Psoas muscle (tissue), 8 donors: ENCODE data around the gene LPCAT3. TPM values are rescaled to one million over a fixed set of nuclear protein-coding genes. Genes with fewer than 3 reads are reported as not detected.
A peak's percentile ranks its signal among the peaks of the same experiment; 100 is the strongest.

Experiments used
- ATAC-seq, 4 donors: fragments of 200-7000 bp; cut with Tn5 transposase; one replicate each; pipeline ENCODE4 v1.9.1; 2020; ENCODE audit warnings: moderate library complexity in 3 of 4, mild to moderate bottlenecking in 2 of 4
- DNase-seq, 2 donors: peaks; one replicate each; pipeline ENCODE4 v3.0.0-alpha.2; 2020
- H3K27ac ChIP-seq: fragments of 200-600 bp; one replicate; pipeline ENCODE4 v1.8.0; 2022
- H3K27me3 ChIP-seq, 3 donors: fragments of 200-600 bp in 1 of 3; one replicate each; pipeline versions ENCODE4 v1.6.1 to v1.8.0; 2013 to 2022; ENCODE audit warnings: low read length in 2 of 3, mild to moderate bottlenecking in 2 of 3, moderate library complexity in 1 of 3; ENCODE audit not compliant: insufficient read depth in 3 of 3
- H3K36me3 ChIP-seq, 2 donors: fragments of 200-600 bp in 1 of 2; one replicate each; pipeline versions ENCODE4 v1.6.1 to v1.8.0; 2013 to 2022; ENCODE audit warnings: low read depth in 1 of 2, mild to moderate bottlenecking in 1 of 2, moderate library complexity in 1 of 2; ENCODE audit not compliant: insufficient read depth in 1 of 2
- H3K4me1 ChIP-seq: fragments of 200-600 bp; one replicate; pipeline ENCODE4 v1.8.0; 2022
- H3K4me3 ChIP-seq: fragments of 200-600 bp; one replicate; pipeline ENCODE4 v1.8.0; 2022; ENCODE audit warnings: mild to moderate bottlenecking
- H3K9me3 ChIP-seq: fragments of 200-600 bp; one replicate; pipeline ENCODE4 v1.8.0; 2022
- CTCF ChIP-seq: fragments of 200-600 bp; IDR thresholded peaks from one replicate; pipeline ENCODE4 v1.8.0; 2022; ENCODE audit warnings: antibody characterized with exemption
- WGBS, 3 donors: extraction: QIAGEN DNeasy Blood & Tissue Kit; methylation state at CpG; one replicate each; pipeline versions ENCODE4 v1.1.6 to v1.1.7; 2013; 5-methylcytosine and 5-hydroxymethylcytosine counted together
- intact Hi-C, 2 donors: fragments of 100-400 bp; cut with DNase I; formaldehyde crosslinking; loops; one replicate each; pipeline versions ENCODE4 v1.11.0 to v1.14.2; 2022
- polyA plus RNA-seq, 3 donors: library from polyadenylated mRNA; stranded (reverse); fragments of 200-250 nt; gene quantifications; one replicate each; pipeline ENCODE4 v1.2.3, GENCODE V29; 2013
- total RNA-seq, 4 donors: library from RNA; stranded (reverse); fragmentation: NEBNext Ultra II Directional in 2 of 4; extraction: Animal tissue kit (Norgen Biotek cat#: 25700) in 2 of 4; gene quantifications; one replicate each; pipeline versions ENCODE4 v1.2.1 to v1.2.4, GENCODE V29; 2021 to 2023
- donor health status: healthy with polysubstance abuse.
- donor health status: DM: no; HTN: no; CAD: no; lungs with moderate emphysema.
- donor health status: Bipolar disorder and iron deficiency.
- donor health status: healthy.
- donor health status: DM: yes; HTN: yes; CAD: no.
- donor health status: DM: no; HTN: no; CAD: no.
- donor health status: DM: no; HTN: no; CAD: no.
- donor health status: DM: yes; HTN: yes; CAD: no.

LPCAT3 gene
- total and polyA plus RNA-seq, 7 donors = 13.9 to 56.5 (median 26.2) TPM

GRCh38 chr12:6961695-6962284 lies 56.5 kb downstream of the LPCAT3 start:
- Histone ChIP-seq H3K36me3 (peaks cover 2 to 21% of the 10 kb centered on the region in 2 donors), H3K4me3 (peak overlapping the region; percentile 13), H3K27ac (peak overlapping the region; percentile 72), H3K9me3 (no peaks in the 10 kb centered on the region), H3K27me3 (no peaks in the 10 kb centered on the region), H3K4me1 (peaks cover 14% of the 10 kb centered on the region)
- 27 to 31% (median 27%) methylated on average over 16 of the region's 16 CpGs for WGBS, 3 donors
- intact Hi-C loops = loop anchor here (2.0 to 5.0 kb wide), 2 partner anchors 17 to 39 kb away; partner anchors contain the start of gene C12orf57 (in 1 of the 2)
- DNase-seq (peak; percentile 69 to 81), ATAC-seq (peak; percentile 2 to 50 (median 46))
- peak; percentile 17 for TF ChIP-seq CTCF

GRCh38 chr12:6961278-6961694 lies 57.0 kb downstream of the LPCAT3 start:
- Histone ChIP-seq H3K36me3 (peaks cover under 1 to 16% of the 10 kb centered on the region in 2 donors), H3K27ac (peak overlapping the region; percentile 72), H3K9me3 (no peaks in the 10 kb centered on the region), H3K4me3 (peak overlapping the region; percentile 13), H3K27me3 (no peaks in the 10 kb centered on the region), H3K4me1 (peaks cover 14% of the 10 kb centered on the region)
- DNase-seq (peak; percentile 80 to 86), ATAC-seq (peak; percentile 40 to 73 (median 70))
- WGBS, 3 donors = 37 to 55% (median 48%) methylated on average over 24 of the region's 24 CpGs
- TF ChIP-seq CTCF = no peak
- intact Hi-C loops = loop anchor here (2.0 to 5.0 kb wide), 2 partner anchors 16 to 39 kb away; partner anchors contain the start of gene C12orf57 (in 1 of the 2)

- Histone ChIP-seq H3K9me3 (no peaks in the 10 kb centered on the region), H3K4me3 (peak overlapping the region; percentile 13), H3K36me3 (peaks cover 0 to 11% of the 10 kb centered on the region in 2 donors), H3K4me1 (peaks cover 14% of the 10 kb centered on the region), H3K27ac (peak overlapping the region; percentile 72), H3K27me3 (no peaks in the 10 kb centered on the region)
- DNase-seq = peak; percentile 14 to 46
- 75 to 82% (median 78%) methylated on average over 13 of the region's 13 CpGs for WGBS, 3 donors
- intact Hi-C loops = loop anchor here (2.0 to 5.0 kb wide), 2 partner anchors 16 to 38 kb away; partner anchors contain the start of gene C12orf57 (in 1 of the 2)
- no peak for TF ChIP-seq CTCF
- ATAC-seq = peak in 2 of 4 donors; percentile 26 to 27
Measured at GRCh38 chr12:6960593-6961277, 57.5 kb downstream of the LPCAT3 start.

- H3K9me3 ChIP-seq = no peaks in the 10 kb centered on the region
- no peaks in the 10 kb centered on the region for H3K27me3 ChIP-seq
- peaks cover 14% of the 10 kb centered on the region for H3K4me1 ChIP-seq
- ATAC-seq (no peak), DNase-seq (peak in 1 of 2 donors; percentile 50)
- intact Hi-C loops = loop anchor here (2.0 to 5.0 kb wide), 2 partner anchors 15 to 38 kb away; partner anchors contain the start of gene C12orf57 (in 1 of the 2)
- no peak overlapping the region for H3K4me3 ChIP-seq
- peak overlapping the region; percentile 53 for H3K27ac ChIP-seq
- TF ChIP-seq CTCF = no peak
- 86 to 90% (median 90%) methylated on average over 24 to 26 of the region's 26 CpGs for WGBS, 3 donors
- H3K36me3 ChIP-seq = peaks cover 0 to 3% of the 10 kb centered on the region in 2 donors
Measured at GRCh38 chr12:6959805-6960592, 58.3 kb downstream of the LPCAT3 start.
